Measurements from ENCODE around the gene SPARCL1.

SPARCL1 gene

GRCh38 chr4:87559090-87559837 lies 30.1 kb upstream of the SPARCL1 start:
- H3F3A ChIP-seq (ENCODE audit: insufficient read depth), result no peaks in the 10 kb centered on the region
- no peaks in the 10 kb centered on the region for H3K36me3 ChIP-seq (ENCODE audit: low read length)
- H3K79me2 ChIP-seq (ENCODE audit: insufficient read depth, low read length), result no peaks in the 10 kb centered on the region
- H3K9ac ChIP-seq (ENCODE audit: low read length), result no peak overlapping the region
- H4K20me1 ChIP-seq (ENCODE audit: low read depth, low read length), result no peaks in the 10 kb centered on the region
- H3K9me2 ChIP-seq (replicated peaks; ENCODE audit: insufficient read depth, low read length), result no peaks in the 10 kb centered on the region
- TF ChIP-seq EZH2phosphoT487 (conservative IDR thresholded peaks at IDR 0.05; ENCODE audit: low read length) (no peak), CTCF (IDR thresholded peaks at IDR 0.05; ENCODE audit: insufficient read depth, low read length, poor library complexity, severe bottlenecking) (no peak)
- H3K4me3 ChIP-seq (ENCODE audit: insufficient read depth, low read length, poor library complexity, severe bottlenecking), result no peak overlapping the region
- H2AFZ ChIP-seq (ENCODE audit: low read depth, low read length, severe bottlenecking), result no peak overlapping the region
- H3K4me2 ChIP-seq (ENCODE audit: low read depth, low read length, poor library complexity, severe bottlenecking), result no peak overlapping the region
- no peaks in the 10 kb centered on the region for H3K27me3 ChIP-seq (ENCODE audit: low read length)
- no peaks in the 10 kb centered on the region for H3K9me3 ChIP-seq (ENCODE audit: insufficient read depth, low read length)
- H3K27ac ChIP-seq (ENCODE audit: low read depth, low read length), result no peak overlapping the region

GRCh38 chr4:87557348-87557747 lies 28.2 kb upstream of the SPARCL1 start:
- no peaks in the 10 kb centered on the region for H3F3A ChIP-seq (ENCODE audit: insufficient read depth)
- no peaks in the 10 kb centered on the region for H3K36me3 ChIP-seq (ENCODE audit: low read length)
- H4K20me1 ChIP-seq (ENCODE audit: low read depth, low read length), result no peaks in the 10 kb centered on the region
- H3K27me3 ChIP-seq (ENCODE audit: low read length), result no peaks in the 10 kb centered on the region
- TF ChIP-seq CTCF (IDR thresholded peaks at IDR 0.05; ENCODE audit: insufficient read depth, low read length, poor library complexity, severe bottlenecking), result no peak
- TF ChIP-seq EZH2phosphoT487 (conservative IDR thresholded peaks at IDR 0.05; ENCODE audit: low read length), result no peak
- H3K9me2 ChIP-seq (replicated peaks; ENCODE audit: insufficient read depth, low read length), result no peaks in the 10 kb centered on the region
- H3K79me2 ChIP-seq (ENCODE audit: insufficient read depth, low read length), result no peaks in the 10 kb centered on the region
- no peak overlapping the region for H3K27ac ChIP-seq (ENCODE audit: low read depth, low read length)
- H3K4me2 ChIP-seq (ENCODE audit: low read depth, low read length, poor library complexity, severe bottlenecking), result no peak overlapping the region
- no peaks in the 10 kb centered on the region for H3K9me3 ChIP-seq (ENCODE audit: insufficient read depth, low read length)
- no peak overlapping the region for H3K4me3 ChIP-seq (ENCODE audit: insufficient read depth, low read length, poor library complexity, severe bottlenecking)
- H3K9ac ChIP-seq (ENCODE audit: low read length), result no peak overlapping the region
- no peak overlapping the region for H2AFZ ChIP-seq (ENCODE audit: low read depth, low read length, severe bottlenecking)

GRCh38 chr4:87555773-87556619 lies 26.8 kb upstream of the SPARCL1 start:
- H3K36me3 ChIP-seq (ENCODE audit: low read length), result no peaks in the 10 kb centered on the region
- no peaks in the 10 kb centered on the region for H3K9me3 ChIP-seq (ENCODE audit: insufficient read depth, low read length)
- no peak overlapping the region for H3K4me3 ChIP-seq (ENCODE audit: insufficient read depth, low read length, poor library complexity, severe bottlenecking)
- H3K9me2 ChIP-seq (replicated peaks; ENCODE audit: insufficient read depth, low read length), result no peaks in the 10 kb centered on the region
- no peak overlapping the region for H2AFZ ChIP-seq (ENCODE audit: low read depth, low read length, severe bottlenecking)
- no peak overlapping the region for H3K9ac ChIP-seq (ENCODE audit: low read length)
- H3K79me2 ChIP-seq (ENCODE audit: insufficient read depth, low read length), result no peaks in the 10 kb centered on the region
- H3K27ac ChIP-seq (ENCODE audit: low read depth, low read length), result no peak overlapping the region
- no peaks in the 10 kb centered on the region for H4K20me1 ChIP-seq (ENCODE audit: low read depth, low read length)
- H3K4me2 ChIP-seq (ENCODE audit: low read depth, low read length, poor library complexity, severe bottlenecking), result no peak overlapping the region
- H3F3A ChIP-seq (ENCODE audit: insufficient read depth), result no peaks in the 10 kb centered on the region
- no peaks in the 10 kb centered on the region for H3K27me3 ChIP-seq (ENCODE audit: low read length)
- TF ChIP-seq EZH2phosphoT487 (conservative IDR thresholded peaks at IDR 0.05; ENCODE audit: low read length), result no peak
- TF ChIP-seq CTCF (IDR thresholded peaks at IDR 0.05; ENCODE audit: insufficient read depth, low read length, poor library complexity, severe bottlenecking), result no peak

All from SU-DHL-6 (cell line).